Mucosa of descending colon (tissue), 3 donors: ENCODE measurements around the gene CAV2. TPM values are rescaled to one million over a fixed set of nuclear protein-coding genes. Genes with fewer than 3 reads are reported as not detected.

Experiments
- ATAC-seq: fragments of 200-7000 bp; cut with Tn5 transposase; one replicate; pipeline ENCODE4 v1.9.1; 2020; ENCODE audit warnings: mild to moderate bottlenecking, moderate library complexity
- DNase-seq, 3 donors: peaks; one replicate each; pipeline ENCODE4 v3.0.0-alpha.2; 2020
- H3K36me3 ChIP-seq: fragments of 200-600 bp; one replicate; pipeline ENCODE4 v1.8.0; 2021; ENCODE audit warnings: low read depth, mild to moderate bottlenecking
- H3K4me1 ChIP-seq: fragments of 200-600 bp; one replicate; pipeline ENCODE4 v1.8.0; 2021; ENCODE audit warnings: low read depth, mild to moderate bottlenecking
- H3K4me3 ChIP-seq: fragments of 200-600 bp; one replicate; pipeline ENCODE4 v1.8.0; 2021; ENCODE audit warnings: mild to moderate bottlenecking
- H3K9me3 ChIP-seq: fragments of 200-600 bp; one replicate; pipeline ENCODE4 v1.8.0; 2021; ENCODE audit warnings: mild to moderate bottlenecking
- CTCF ChIP-seq: fragments of 200-600 bp; IDR thresholded peaks from one replicate; pipeline ENCODE4 v1.8.0; 2022; ENCODE audit warnings: antibody characterized with exemption, mild to moderate bottlenecking
- intact Hi-C, 2 donors: fragments of 100-400 bp; cut with DNase I in 1 of 2; cut with micrococcal nuclease in 1 of 2; formaldehyde crosslinking; loops; one replicate each; pipeline versions ENCODE4 v1.11.0 to v1.11.1; 2022; cut with DNase I, micrococcal nuclease
- total RNA-seq, 3 donors: library from RNA; stranded (reverse); fragmentation: NEBNext Ultra II Directional in 2 of 3; extraction: Animal tissue kit (Norgen Biotek cat#: 25700) in 2 of 3; gene quantifications; one replicate each; pipeline versions ENCODE4 v1.2.1 to v1.2.4, GENCODE V29; 2021 to 2023
- donor health status: DM: no; HTN: no; CAD: no; lungs with moderate emphysema.
- donor health status: DM: no; HTN: no; CAD: no.
- donor health status: DM: no; HTN: yes; CAD: no.

Gene CAV2
- total RNA-seq, 3 donors from 2014 or later: 6.3 to 42.4 (median 10.2) TPM

DNA sequence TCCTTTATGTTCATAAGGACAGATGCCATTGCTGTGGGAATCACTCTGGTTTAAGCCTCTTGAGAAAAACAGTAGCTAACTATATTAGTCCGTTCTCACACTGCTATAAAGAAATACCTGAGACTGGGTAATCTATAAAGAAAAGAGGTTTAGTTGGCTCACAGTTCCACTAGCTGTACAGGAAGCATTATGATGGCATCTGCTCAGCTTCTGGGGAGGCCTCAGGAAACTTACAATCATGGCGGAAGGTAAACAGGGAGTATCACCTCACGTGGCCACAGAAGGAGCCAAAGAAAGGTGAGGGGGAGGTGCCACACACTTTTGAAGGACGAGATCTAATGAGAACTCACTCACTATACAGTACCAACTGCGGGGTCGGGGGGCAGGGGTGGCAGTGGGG is 2.9 kb upstream of the CAV2 start:
- ATAC-seq (no peak), DNase-seq (no peak)
- Histone ChIP-seq H3K4me3 (no peak overlapping the region), H3K9me3 (no peaks in the 10 kb centered on the region), H3K4me1 (peaks cover 8% of the 10 kb centered on the region), H3K36me3 (no peaks in the 10 kb centered on the region)
- TF ChIP-seq CTCF: no peak
- intact Hi-C loops: no loop called here

GRCh38 chr7:116497708-116498107 is 1.8 kb upstream of the CAV2 start:
- H3K36me3 ChIP-seq: no peaks in the 10 kb centered on the region
- H3K4me1 ChIP-seq: peaks cover 8% of the 10 kb centered on the region
- no peak for TF ChIP-seq CTCF
- ATAC-seq (no peak), DNase-seq (no peak)
- H3K9me3 ChIP-seq: no peaks in the 10 kb centered on the region
- intact Hi-C loops: no loop called here
- H3K4me3 ChIP-seq: no peak overlapping the region

- intact Hi-C loops: no loop called here
- peak; percentile 51 for ATAC-seq
- TF ChIP-seq CTCF: no peak
- H3K9me3 ChIP-seq: no peaks in the 10 kb centered on the region
- peaks cover 8% of the 10 kb centered on the region for H3K4me1 ChIP-seq
- no peaks in the 10 kb centered on the region for H3K36me3 ChIP-seq
- peak overlapping the region; percentile 22 for H3K4me3 ChIP-seq
- DNase-seq: peak in 2 of 3 donors; percentile 21 to 41
These were observed 728 bp downstream of the CAV2 start for GRCh38 chr7:116500078-116500853.

DNA sequence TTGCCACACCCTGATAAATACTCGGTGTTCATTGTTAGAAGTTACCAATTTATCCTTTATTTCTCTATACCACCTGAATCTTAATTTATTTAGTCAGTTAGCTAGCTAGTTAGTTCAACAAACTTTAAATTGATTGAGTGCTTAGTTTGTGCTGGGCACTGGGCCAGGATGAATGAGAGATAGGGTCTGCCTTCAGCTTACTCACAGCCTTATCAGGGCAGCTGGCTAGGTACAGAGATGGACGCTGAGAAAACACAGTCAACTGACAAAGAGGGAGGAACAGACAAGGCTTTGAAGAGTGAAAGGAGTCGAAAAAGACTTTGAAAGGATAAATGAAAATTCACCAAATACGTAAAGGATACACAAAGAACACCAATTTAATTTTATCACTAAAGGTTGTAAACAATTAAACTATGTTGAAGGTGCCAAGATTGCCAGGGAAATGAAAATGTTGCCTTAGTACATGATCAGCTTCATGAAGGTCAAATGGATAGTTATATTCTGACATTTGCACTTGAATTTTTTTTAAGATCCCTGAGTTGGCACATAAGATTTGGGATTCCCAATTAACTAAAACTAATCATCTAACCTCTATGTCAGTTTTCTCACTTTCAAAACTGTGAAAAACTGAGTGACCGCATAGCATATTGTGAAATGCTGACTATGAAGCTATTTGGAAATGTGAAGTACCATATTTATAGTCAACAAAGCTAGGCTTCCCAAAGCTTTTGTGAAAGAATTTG is 2.1 kb downstream of the CAV2 start:
- TF ChIP-seq CTCF: no peak
- no peak overlapping the region for H3K4me3 ChIP-seq
- DNase-seq (no peak), ATAC-seq (no peak)
- peaks cover 8% of the 10 kb centered on the region for H3K4me1 ChIP-seq
- H3K36me3 ChIP-seq: no peaks in the 10 kb centered on the region
- no peaks in the 10 kb centered on the region for H3K9me3 ChIP-seq
- intact Hi-C loops: no loop called here

GRCh38 chr7:116502201-116503096 is 2.9 kb downstream of the CAV2 start:
- Histone ChIP-seq H3K36me3 (no peaks in the 10 kb centered on the region), H3K4me3 (no peak overlapping the region), H3K4me1 (peaks cover 8% of the 10 kb centered on the region), H3K9me3 (no peaks in the 10 kb centered on the region)
- no peak for DNase-seq
- intact Hi-C loops: no loop called here
- ATAC-seq: no peak
- TF ChIP-seq CTCF: no peak
